ENCODE data around the gene NEK10.
"Not testable (repeated sequence)": the region's sequence is repeated elsewhere in the genome, so short reads cannot be mapped to it uniquely, and the experiment has no call there.

Gene NEK10

DNA sequence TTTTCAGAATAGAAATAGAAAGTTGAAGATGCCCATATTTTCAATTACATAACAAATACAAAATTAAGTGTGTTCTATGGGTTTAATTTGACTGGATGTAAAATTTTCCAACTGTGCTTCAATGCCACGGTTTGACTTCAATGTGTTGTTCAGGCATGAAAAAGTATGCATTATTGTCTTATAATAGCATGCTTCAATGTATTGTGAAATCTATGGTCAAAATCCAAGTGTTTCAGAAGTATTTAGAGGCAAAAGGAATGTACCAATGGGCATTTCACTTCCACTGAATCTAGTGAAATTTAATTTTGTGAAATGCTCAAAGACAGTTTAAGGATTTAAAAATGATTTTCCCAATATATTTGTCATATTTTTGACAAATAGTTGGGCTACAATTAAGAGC is 16.0 kb downstream of the NEK10 start:
- no peak for DNase-seq

DNA sequence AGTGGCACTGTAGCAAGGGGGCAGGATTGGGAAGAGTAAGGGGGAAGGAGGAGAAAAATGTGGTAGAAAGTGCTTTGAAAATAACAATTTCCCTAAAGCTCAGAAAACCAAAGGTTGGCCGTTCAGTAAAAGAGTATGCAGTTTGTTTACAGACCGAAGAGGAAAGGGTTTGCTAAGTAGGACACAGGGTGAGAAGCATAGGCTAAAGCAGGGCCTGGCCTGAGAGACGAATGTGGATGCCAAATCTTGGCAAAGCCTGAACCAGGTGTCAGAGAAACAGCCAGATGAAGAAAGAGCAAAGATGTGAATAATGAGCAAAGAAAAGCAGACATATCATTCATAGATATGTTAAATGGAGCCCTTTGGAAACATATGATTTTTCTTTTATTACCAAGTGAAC is 17.1 kb downstream of the NEK10 start:
- no peak for DNase-seq

DNA sequence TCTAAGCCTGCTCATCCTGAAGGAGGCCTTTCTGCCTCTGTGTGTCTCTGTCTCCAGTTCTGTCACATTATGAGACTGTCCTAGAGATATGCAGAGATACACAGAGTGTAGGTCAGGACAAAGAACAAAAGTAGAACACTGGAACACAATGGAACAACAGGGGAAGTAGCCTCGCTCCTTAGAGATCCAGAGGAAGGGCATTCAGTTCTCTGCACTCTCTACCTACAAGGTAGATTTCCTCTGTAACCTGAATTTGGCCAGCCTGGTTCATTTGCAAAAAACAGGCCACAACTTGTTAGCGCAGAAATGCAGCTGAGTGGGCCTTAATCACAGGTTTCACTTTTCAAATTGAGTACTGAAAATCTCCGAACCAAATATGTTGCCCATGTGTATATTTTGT is 19.4 kb downstream of the NEK10 start:
- no peak for DNase-seq

DNA sequence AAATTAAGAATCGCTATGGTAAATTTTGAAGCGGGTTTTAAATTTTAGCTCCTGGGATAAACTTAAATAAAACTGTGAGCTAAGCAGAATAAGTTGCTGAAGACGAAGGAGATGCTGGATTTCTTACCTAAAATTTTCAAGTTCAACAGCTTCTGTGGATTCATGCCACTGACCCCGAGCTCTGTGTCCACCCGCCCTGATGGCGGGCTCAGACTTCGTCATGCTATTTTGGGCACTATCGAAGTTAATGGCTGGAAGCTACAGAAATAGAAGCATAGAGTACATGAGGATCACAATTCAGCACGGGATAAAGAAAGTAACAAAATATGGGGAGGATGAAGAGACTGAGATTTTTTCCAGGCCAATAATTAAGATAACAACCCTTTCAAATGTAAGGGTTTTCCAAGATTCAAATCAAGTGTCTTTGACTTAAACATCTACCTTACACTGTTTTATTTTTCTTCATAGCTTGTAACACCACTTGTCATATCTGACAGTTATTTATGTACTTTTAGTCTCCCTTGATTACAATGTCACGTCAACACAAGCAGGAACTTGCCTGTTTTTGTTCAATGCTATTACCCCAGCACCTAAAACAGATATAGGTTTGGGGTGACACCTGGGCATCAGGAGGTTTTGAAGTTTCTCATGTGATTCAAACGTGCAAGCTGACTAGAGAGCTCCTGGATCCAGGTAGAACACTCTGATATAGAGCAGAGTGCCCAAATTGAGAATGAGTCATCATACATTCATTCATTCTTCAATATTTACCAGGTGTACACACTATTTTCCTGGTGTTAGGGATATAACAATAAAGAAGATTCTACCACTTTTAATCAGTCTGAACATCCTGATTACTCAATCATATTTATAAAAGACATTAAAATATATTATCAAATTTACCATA is 23.0 kb downstream of the NEK10 start:
- DNase-seq, result no peak

DNA sequence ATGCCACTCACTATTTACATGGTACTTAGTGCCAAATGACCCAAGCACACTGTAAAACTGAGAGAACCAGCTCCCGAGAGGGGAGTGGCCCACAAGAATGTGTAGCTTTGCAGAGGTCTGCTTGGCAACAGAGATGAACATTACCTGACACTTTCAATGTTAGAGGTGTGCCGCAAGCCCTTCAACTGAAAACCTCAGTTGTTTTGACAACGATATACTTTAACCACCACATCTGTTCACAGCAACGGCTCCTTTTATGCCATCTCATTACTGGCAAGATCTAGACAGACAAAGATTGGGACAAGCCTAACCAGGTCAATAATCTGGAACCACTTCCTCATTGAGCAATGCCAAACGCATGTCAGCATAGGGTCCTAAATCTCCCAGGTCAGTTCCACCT is 23.7 kb downstream of the NEK10 start:
- no peak for DNase-seq

DNA sequence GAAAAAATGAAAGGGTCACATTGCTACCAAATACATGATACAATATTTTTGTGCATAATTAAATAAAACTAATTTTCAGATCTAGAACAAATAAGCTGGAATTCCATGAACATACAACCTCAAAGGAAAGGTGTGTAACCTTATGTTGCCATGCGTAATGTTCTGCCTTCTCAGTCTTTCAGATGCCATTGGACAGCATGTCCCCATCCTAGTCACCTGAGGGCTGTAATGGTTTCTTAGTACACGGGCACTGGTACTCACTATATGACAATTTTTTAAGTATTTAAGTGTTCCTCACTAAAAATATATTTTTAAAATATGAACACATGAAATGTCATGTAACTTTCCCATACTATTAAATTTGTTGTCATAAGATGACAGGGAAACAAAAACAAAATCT is 24.1 kb downstream of the NEK10 start:
- no peak for DNase-seq

DNA sequence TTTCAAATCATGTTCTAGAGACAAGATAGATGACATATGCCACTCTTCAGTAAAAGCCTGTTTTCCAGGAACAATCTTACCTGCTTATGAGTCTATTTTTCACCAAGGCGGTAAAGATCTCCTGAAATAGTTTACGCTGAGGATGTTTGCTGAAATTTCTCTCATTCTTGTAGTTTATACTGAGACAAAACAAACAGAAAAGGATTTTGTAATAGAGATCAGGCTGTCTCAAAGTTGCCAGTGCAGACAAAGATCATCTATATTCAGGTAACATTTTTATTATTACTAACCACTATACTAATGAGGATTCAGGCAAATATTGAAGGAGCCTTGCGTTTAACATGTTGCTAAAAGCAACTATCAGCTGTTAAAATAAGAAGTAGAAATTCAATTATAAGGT is 25.0 kb downstream of the NEK10 start:
- no peak for DNase-seq

DNA sequence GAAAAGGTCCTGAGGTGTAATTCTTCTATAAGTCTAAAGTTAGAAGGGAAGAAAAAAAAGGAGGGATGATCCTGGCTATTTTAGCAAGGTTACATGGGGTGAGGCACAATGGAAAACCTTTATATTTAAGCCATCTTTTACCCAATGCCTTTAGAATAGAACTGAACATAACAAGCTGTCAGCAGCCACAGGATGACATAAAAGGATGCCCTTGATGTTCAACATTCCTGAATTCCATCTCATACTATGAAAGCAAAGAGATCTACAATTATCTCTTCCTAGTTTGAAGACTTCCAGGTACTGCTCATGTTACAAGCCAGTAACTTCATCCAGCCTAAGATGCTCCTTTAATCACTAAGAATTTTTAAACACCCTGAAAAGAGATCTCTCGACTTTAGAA is 26.9 kb downstream of the NEK10 start:
- DNase-seq, result no peak

DNA sequence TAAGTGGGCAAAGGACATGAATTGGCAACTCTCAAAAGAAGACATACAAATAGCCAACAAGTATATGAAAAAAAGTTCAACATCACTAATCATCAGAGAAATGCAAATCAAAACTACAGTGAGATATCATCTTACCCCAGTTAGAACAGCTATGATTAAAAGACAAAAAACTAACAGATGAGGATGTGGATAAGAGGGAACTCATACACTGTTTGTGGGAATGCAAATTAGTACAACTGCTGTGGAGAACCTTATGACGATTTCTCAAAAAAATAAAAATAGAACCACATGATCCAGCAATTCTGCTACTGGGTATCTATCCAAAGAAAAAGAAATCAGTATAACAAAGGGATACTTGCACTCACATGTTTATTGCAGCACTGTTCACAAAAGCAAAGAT is 28.6 kb downstream of the NEK10 start:
- no peak for DNase-seq

DNA sequence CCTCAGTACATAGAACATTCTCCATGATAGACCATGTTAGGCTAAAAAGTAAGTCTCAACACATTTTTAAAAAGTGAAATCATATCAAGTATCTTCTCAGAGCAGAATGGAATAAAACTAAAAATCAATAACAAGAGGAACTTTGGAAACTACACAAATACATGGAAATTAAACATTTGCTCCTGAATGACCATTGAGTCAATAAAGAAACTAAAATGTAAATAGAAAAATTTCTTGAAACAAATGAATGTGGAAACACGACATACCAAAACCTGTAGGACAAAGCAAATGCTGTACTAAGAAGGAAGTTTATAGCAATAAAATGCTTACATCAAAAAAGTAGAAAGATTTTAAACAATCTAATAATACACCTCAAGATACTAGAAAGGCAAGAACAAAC is 33.6 kb downstream of the NEK10 start:
- DNase-seq, result no peak

DNA sequence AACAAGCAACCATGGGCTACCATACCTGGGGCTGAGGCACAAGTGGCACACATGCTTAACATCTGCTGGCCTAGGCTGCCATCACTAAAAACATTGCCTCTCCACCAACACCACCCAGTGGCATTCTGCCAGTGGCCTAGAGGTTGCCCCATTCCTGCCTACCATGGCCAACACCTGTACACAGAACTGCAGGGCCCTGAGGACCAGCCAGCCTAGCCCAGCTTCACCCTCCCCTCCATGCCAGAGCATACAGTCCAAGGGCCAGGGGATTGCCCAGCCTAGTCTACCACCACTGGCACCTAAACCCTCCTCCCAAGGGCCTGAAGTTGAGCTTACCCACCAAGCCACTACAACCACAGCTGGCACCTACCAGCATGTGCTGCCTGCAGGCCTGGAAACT is 35.3 kb downstream of the NEK10 start:
- DNase-seq, result no peak

DNA sequence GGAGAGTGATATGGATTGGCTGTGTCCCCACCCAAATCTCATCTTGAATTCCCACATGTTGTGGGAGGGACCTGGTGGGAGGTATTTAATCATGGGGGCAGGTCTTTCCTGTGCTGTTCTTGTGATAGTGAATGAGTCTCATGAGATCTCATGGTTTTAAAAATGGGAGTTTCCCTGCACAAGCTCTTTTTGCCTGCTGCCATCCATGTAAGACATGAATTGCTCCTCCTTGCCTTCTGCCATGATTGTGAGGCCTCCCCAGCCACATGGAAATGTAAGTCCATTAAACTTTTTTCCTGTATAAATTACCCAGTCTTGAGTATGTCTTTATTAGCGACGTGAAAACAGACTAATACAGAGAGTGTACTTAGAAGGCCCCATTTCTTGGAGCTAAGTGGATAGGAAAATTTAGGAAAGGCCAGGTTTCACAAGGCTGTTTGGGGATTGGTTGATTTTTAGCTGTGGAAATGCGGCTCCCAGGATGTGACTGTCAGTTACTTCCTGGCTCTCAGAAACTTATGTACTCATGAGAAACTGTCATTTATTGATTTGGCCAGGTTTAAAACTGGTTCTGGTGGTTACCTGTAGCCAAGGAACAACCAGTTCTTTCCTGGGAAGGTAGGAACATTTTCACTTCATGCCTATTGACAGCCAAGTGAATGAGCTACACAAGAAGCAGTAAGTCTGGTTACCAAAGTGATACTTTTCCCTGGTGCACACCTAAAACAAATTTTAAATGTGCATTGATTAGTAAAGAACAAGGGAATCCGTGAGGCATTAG is 40.0 kb downstream of the NEK10 start:
- not testable (repeated sequence) for DNase-seq

DNA sequence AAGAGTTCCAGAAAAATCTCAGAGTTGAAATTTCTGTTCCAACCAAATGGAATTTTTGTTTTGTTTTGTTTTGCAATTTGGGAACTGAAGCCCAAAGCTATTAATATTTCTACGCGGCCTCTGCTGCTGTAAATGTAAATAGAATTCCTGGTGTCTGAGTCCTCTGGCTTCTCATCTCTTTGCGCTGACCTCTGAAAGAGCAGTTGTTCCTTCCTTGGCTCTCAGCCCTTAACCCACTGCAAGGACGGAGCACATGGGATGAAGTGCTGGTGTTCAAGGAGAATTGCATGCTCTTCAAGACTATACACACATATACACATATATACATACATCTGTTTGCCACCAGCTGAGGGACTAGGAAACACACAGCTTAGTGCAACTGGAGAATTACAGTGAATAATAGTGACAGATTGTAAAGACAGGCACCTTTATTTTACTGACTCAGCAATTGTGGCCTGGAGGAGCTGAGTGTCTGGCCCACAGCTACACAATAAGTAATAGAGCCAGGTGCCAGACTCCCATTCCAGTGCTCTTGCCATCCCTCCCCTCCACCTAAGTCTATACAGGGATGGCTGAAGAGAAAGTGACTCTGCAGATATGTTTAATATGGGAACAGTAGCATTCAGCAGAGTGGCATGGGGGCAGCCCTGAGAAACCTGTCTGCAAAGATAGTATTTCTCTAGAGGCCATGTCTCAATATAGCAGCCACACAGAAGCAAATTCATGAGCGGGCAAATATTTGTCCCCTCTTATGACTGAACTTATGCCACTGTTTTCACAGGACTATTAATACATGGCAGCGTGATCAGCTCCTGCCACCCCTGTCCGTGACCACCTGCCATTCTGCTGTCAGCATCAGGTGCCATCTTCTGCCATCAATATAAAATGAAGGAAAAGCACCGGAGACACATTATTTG is 42.3 kb downstream of the NEK10 start:
- DNase-seq, result no peak

DNA sequence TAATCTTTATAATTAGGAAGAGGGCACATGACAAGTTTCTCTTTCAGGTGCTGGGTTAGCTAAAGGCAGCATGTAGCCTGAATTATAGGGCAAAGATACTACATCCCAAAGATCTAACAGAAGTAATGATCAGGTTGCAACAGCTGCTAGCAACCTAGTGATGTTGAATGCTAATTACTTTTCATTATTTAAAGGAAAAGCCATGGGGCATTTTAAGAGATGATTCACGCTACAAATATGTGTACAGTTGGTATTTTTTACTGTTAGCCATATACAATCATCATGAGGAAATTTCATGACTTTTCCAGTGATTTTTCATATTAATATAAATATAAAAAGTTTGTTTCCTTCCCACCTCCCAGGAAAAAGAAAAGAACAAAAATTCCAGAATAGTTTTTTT is 43.0 kb downstream of the NEK10 start:
- no peak for DNase-seq

DNA sequence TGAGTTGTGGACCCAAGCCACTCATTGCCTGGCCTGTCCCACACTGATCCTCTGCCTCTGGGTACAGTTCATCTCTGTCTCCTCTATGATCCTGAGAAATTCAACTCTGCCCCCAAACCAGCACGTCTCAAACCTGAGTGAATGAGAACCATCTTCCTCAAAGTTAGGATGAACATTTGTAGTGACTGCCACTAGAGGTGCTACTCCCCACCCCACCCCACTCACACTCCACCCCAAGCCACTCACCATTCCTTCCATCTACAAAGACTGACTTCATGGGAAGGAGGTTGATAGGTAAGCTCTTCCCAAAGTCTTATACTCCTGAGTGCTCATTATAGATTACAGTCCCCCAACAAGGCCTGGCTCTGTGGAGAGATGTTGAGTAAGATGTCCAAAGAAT is 43.8 kb downstream of the NEK10 start:
- DNase-seq, result no peak

DNA sequence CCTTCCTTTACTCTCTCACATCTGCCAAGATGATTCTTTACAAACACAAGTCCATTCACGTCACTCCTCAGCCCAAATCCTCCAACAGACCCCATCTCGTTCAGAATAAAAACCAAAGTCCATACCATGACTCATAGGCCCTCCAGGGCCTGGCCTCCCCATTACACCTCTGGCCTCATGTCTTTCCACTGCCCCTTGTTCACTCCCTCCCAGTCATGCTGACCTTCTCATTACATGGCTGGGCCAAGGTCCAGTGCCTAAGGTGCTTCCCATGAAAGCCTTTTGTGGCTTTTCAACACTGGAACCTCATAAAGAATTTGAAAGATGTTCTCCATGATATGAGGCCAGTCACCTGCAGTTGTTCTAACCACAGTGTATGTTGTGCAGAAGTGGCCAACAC is 44.5 kb downstream of the NEK10 start:
- no peak for DNase-seq

DNA sequence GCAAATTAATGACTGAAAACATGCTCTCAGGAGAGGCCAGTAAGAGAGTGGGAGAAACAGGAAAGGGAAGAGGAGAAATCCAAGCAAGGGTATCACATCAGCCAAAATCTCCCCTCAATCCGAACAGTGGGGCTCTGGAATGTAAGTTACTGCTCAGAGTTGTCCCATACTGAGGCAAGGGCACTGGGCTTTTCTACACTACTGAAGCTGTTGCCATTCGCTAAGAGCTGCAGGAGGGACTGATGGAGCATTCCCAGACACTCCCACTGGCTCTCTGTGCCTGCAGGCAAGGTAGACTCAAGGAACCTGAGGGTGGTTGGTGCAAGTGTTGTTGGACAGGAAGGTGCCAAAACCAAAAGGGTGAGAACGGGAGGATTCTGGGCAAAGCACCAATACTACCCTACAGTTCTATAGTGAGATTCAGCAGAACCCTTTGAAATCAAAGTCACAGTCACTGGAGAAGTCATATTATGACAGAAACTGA is 46.1 kb downstream of the NEK10 start:
- no peak for DNase-seq

DNA sequence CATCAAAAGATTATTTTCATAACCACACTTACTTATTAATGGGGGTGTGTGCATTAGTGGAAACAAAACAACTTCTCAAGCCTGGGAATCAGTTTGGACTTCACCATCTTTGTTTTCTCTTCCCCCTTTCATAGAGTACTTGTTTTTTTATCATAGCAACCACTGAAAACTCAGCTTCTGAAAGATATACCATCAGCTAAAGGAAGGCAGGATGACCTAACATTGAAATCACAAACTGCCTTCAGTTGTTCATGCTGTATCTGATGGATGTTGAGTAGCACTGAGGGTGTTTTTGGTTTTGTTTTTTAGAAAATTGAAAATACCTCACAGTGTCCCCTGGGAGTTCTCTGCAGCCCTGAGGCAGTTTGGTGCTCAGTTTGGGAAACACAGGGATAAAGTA is 46.5 kb downstream of the NEK10 start:
- DNase-seq, result no peak

DNA sequence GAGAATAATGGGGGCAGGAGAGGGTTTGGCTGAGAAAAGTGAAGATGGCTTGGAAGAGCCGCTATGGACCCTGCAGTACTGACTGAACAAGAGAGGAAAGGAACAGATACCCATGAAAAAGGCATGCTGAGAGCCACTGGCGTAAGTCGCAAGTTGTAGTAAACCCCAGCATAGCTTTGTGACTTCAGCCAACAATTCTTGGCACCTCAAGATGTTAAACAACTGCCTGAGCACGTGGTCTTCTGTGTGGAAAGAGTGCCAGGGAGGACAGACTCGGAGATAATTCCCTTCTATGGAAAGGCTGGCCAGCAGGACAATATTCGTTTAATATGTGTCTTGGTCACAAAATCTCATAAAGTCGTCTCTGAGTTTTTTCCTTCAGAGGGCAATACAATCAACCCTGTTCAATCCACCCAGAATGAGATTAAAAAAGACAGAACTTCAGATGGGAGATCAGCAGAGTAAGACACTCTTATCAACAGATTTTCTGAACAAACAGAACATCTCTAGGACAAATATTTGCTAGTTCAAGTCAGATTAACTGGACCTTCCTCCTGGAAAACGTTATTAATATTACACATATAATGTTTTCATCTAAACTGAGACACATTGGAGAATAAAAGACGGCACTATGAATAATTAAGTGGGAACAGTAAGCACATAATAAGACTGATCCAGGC is 49.2 kb downstream of the NEK10 start:
- no peak for DNase-seq

DNA sequence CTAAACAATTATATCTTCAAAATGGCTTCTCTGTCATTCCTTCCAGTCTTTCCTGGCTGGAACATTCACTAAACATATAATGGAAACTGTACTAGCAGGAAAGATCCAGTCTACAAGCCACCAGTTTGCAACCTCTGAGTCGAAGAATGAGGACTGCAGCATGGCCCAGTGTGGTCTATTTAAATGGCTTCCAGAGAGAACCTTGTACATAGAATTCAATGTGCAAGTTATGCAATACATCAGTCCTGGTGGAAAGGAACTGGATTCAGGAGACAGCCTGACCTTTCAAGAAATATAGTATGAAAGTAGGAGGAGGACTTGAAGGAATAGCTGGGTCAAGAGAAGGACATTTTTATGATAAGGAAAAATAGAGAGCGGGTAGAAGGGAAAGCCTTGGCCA is 49.9 kb downstream of the NEK10 start:
- DNase-seq, result no peak

DNA sequence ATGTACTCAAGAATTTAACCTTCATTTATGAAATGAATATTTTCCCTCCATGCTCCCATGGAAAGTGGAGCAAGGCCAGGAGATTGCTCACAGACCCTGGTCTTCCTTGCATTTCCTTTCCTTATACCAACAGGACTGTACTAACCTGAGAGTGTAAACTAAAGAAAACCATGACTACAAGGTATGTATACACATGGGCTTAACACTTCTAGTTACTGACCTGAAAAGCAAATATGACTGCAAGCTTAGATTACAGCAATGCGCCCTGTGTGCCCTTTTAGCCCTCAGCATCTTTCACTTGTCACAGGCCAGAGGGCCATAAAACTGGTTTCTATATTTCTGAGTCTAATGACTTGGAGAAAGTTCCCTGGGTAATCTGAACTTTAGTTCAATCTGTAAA is 52.1 kb downstream of the NEK10 start:
- DNase-seq, result no peak

DNA sequence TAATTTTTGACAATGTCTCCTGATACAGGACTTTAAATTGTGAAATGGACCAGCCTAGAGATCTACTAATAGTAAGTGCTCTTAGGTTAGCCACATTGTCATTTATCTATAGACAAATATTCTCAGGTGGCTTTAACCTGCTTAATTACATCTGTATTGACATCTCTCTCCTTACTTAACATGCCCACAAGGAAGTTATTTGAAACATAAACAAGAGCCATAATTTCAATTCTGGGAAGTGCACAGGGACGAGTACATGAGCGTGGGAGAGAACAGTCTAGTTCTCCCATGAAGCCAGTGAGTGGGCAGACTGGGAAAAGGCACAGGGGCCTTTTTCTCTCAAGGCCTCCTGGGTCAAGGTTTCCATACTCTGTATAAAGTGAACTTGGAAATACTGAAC is 54.2 kb downstream of the NEK10 start:
- DNase-seq, result no peak

Measured in GDM1 (cell line).